ENCODE data around the gene TUSC2.

The TUSC2 gene

GRCh38 chr3:50354850-50355249 lies 26.8 kb upstream of the TUSC2 start:
- in situ Hi-C loops (cut with MboI; ENCODE audit: low sequenced_read_pairs, unreplicated experiment) = no loop called here
- TF ChIP-seq CTCF (IDR thresholded peaks at IDR 0.05; ENCODE audit: borderline replicate concordance, control extremely low read depth, extremely low read depth, insufficient read depth, missing control alignments) = no peak
- no peak for DNase-seq (ENCODE audit: low spot score)

DNA sequence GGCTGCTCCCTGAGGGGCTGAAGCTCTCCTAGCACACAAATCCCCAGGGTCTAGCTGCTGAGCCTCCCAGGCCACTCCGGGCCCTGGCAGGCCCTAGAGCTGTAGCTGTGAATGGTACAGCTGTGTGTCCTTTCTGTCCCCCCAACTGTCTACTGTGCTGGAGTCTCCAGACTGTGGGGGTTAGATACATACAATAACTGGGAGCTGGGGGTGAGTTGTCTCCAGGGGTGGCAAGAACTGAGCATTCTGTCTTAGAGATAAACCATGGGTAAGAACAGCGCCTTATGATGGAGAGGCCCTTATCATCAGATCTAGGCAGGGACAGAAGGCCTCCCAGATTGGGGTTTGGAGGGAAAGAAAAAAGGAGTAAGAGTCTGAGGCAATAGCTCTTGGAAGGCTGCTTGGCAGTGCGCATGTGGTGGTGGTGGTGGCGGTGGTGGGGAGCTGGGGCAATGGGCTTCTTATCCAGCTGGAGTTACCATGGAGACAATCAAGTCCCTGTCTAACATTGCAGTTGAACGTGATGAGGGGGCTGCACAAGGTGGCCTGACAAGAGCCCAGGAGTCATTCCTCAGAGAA lies 26.3 kb upstream of the TUSC2 start:
- no peak for TF ChIP-seq CTCF (IDR thresholded peaks at IDR 0.05; ENCODE audit: borderline replicate concordance, control extremely low read depth, extremely low read depth, insufficient read depth, missing control alignments)
- in situ Hi-C loops (cut with MboI; ENCODE audit: low sequenced_read_pairs, unreplicated experiment) = no loop called here
- no peak for DNase-seq (ENCODE audit: low spot score)

DNA sequence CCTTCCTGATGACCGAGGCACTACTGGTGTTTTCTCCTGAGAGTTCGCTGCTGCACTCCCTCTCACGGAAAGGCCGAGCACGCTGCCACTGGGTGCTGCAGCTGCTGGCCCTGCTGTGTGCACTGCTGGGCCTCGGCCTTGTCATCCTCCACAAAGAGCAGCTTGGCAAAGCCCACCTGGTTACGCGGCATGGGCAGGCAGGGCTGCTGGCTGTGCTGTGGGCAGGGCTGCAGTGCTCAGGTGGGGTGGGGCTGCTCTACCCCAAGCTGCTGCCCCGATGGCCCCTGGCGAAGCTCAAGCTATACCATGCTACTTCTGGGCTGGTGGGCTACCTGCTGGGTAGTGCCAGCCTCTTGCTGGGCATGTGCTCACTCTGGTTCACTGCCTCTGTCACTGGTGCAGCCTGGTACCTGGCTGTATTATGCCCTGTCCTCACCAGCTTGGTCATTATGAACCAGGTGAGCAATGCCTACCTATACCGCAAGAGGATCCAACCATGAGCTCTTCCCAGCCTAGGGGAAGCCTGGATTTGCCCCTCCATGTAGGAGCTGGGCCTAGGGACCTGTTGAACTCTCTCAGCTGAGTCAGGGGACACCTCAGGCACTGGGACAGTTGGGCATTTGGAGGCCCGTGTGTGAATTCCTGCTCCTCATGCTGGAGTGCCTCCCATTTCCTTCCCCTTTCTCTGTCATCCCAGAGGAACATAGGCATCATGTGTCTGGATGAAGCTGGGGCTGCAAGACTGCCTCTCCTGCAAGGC lies 25.4 kb upstream of the TUSC2 start:
- in situ Hi-C loops (cut with MboI; ENCODE audit: low sequenced_read_pairs, unreplicated experiment) = no loop called here
- TF ChIP-seq CTCF (IDR thresholded peaks at IDR 0.05; ENCODE audit: borderline replicate concordance, control extremely low read depth, extremely low read depth, insufficient read depth, missing control alignments) = no peak
- no peak for DNase-seq (ENCODE audit: low spot score)

DNA sequence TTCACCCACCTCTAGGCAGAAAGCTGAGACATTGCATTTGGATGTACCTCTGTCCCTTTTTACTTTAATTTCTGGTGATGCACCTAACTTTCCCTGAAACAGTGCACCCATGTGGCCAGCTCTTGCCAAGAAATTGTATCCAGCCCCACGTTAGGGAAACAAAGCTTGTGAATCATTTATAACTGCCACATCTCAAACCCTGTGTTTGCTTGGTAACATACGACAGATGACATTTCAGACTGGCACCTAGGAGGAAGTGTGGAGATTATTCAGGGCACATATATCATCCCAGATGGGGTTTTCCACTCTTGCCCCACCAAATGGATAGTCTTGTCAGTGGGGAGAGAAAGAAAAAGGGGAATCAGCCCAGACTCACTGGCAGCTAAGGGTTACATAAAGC lies 24.8 kb upstream of the TUSC2 start:
- in situ Hi-C loops (cut with MboI; ENCODE audit: low sequenced_read_pairs, unreplicated experiment) = no loop called here
- peak; percentile 12 for TF ChIP-seq CTCF (IDR thresholded peaks at IDR 0.05; ENCODE audit: borderline replicate concordance, control extremely low read depth, extremely low read depth, insufficient read depth, missing control alignments)
- no peak for DNase-seq (ENCODE audit: low spot score)

DNA sequence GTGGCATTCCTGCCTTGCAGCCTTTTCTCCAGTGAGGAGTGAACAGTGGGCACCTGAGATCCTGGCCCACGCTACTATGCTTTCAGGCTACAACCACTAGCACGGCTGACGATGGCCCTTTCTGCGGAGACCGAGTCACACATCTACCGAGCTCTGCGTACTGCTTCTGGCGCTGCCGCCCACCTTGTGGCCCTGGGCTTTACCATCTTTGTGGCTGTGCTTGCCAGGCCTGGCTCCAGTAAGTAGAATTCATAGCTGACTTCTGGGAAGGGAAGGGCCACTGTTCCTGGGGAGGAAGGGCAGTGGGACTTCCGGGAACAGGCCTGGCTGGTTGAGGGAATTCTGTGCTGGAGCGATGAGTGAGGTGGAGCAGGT lies 23.3 kb upstream of the TUSC2 start:
- DNase-seq (ENCODE audit: low spot score) = no peak
- in situ Hi-C loops (cut with MboI; ENCODE audit: low sequenced_read_pairs, unreplicated experiment) = no loop called here
- TF ChIP-seq CTCF (IDR thresholded peaks at IDR 0.05; ENCODE audit: borderline replicate concordance, control extremely low read depth, extremely low read depth, insufficient read depth, missing control alignments) = no peak

- peak; percentile 97 for DNase-seq (ENCODE audit: low spot score)
- in situ Hi-C loops (cut with MboI; ENCODE audit: low sequenced_read_pairs, unreplicated experiment) = no loop called here
- no peak for TF ChIP-seq CTCF (IDR thresholded peaks at IDR 0.05; ENCODE audit: borderline replicate concordance, control extremely low read depth, extremely low read depth, insufficient read depth, missing control alignments)
Measured at GRCh38 chr3:50350527-50351322, 22.7 kb upstream of the TUSC2 start, which contains the start of the genes CYB561D2 and NPRL2. CYB561D2 (plus strand) TSS chr3:50350862; CDS start chr3:50351434, 572 bp downstream. NPRL2 (minus strand) TSS chr3:50350775; CDS start chr3:50350652, 123 bp downstream.

Data from GM13976 (cell line).